HG02840 (cell line): ENCODE results near the gene TIMP3.
"Not testable (repeated sequence)": the region's sequence is repeated elsewhere in the genome, so short reads cannot be mapped to it uniquely, and the experiment has no call there.

Experiments
- ATAC-seq: cut with Tn5 transposase; IDR thresholded peaks from one replicate; pipeline ENCODE4 v1.9.1; 2021; ENCODE audit warnings: mild to moderate bottlenecking, moderate library complexity, moderate number of reproducible peaks; ENCODE audit not compliant: unreplicated experiment, low FRiP score

TIMP3 gene

DNA sequence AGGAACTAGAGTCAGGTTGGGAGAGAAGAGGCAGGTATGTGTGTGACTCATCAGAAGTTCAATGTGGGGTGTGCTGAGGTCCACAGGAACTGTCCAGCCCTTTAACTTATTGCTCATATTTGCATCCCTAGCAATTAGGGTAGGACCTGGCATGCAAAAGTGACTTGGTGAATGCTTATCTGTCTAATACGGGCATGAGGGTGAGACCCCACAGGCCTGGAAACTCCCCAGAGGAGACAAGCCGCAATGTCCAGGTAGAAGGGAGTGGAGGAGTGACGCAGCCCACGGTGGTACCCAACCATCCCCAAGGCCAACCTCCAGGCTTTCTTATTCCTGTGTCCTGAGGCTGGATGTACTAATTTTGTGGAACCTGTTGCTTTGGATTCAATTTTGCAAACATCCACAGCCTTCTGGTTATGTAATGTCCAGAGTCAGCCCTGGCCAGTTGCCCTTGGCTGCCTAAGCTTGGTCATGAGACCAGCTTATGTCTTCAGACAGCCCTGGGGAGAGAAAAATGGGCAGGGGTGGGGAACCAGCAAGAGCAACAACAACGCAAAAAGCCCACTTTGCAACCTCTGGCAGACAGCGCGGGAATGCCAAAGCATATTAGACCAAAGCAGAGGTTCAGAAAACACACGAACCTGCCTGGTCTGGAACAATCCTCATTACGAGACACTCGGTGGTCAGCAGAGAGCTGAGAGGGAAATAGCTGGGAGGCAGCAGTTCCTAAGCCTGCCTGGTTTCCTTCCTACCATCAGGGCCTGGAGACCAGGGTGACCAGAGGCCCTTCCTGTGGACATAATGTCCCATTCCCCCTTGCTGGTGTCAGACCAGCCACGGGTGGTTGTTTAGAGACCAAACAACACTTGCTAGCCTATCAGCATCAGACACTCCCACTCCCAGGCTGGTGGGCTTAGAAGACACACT, 49.3 kb downstream of the TIMP3 start:
- no peak for ATAC-seq

- no peak for ATAC-seq
These were observed 51.1 kb downstream of the TIMP3 start for GRCh38 chr22:32852395-32853251.

DNA sequence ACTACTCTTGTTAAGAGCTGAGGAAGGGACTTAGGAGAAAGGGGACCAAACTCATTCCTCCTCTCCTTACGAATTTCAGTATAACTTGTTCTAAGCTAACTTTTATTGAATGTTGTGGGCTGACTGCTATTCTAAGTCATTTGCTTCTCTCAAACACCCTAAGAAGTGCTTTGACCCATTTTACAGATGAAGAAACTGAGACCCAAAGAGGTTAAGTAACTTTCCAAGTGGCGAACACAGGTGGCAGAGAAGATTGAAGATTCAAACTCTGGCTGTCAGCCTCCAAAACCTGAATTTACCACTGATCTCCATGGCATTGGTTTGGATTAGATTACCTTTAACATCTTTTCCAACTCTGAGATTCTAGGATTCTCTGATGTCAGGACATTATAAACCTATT, 52.2 kb downstream of the TIMP3 start:
- no peak for ATAC-seq

DNA sequence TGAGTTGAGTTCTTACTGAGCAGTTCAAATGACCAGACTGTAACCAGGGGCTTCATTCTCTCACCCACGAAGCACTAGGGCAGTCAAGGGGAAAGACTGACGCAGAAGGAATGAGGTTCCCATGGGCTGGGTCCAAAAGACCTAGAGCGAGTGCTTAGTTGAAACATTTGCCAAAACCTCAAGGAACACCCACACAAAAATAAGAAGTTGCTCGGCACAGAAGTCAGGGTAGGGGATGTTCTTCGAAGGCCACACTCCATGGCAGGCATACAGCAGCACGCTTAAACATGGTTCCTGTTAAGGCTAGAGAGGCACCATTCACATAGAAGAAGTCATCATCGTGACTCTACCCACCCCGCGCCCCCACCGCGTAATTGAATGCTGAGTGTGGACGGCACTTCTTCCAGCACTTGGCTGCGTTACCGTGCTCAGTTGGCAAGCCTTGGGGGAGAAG, 52.9 kb downstream of the TIMP3 start:
- no peak for ATAC-seq

DNA sequence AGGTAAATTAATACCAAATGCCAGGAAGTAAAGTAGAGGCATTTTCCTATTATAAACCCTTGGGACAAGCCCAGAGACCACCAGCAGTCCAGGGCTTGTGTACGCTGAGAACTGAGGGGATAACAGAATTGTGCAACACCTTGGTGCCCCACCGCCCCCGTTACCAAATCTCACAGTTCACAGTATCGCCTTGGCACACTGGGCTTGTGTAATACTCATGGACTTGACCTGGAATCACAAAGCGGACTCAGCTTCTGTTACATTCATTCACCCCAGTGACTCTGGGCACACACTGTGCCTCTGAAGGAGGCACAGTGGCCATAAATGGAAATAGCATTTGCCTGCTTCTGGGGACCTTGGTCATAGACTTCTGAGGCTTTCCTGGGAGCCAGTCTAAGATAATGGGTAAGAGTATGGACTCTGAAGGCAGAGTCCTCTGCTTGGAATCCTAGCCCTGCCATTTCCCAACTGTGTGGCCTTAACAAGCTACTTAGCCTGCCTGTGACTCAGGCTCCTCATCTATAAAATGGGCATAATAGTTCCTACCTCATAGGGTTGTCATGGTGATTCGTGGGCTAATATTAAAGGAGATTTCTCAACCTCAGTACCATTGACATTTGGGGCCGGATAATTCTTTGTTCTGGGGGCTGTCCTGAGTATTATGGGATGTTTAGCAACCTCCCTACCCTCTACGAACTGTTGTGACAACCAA, 53.7 kb downstream of the TIMP3 start:
- no peak for ATAC-seq

- no peak for ATAC-seq
These were observed 56.7 kb downstream of the TIMP3 start for GRCh38 chr22:32858121-32858703.

- ATAC-seq = no peak
These were observed 57.5 kb downstream of the TIMP3 start for GRCh38 chr22:32858957-32859356.

GRCh38 chr22:32859743-32860142, 58.2 kb downstream of the TIMP3 start:
- ATAC-seq = no peak

DNA sequence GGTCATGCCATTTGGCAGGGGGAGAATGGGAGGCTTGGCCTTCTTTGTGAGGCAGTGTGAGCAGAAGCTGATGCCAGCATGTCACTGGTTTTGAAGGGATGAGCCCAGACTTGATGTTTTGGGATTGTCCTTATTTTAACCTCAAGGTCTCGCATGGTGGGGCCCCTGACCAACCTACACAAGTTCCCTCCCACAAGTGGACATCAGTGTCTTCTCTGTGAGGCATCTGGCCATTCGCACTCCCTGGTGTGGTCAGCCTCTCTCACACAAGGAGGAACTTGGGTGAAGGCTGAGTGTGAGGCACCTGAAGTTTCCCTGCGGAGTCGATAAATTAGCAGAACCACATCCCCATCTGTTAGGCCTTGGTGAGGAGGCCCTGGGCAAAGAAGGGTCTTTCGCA, 59.8 kb downstream of the TIMP3 start:
- no peak for ATAC-seq

DNA sequence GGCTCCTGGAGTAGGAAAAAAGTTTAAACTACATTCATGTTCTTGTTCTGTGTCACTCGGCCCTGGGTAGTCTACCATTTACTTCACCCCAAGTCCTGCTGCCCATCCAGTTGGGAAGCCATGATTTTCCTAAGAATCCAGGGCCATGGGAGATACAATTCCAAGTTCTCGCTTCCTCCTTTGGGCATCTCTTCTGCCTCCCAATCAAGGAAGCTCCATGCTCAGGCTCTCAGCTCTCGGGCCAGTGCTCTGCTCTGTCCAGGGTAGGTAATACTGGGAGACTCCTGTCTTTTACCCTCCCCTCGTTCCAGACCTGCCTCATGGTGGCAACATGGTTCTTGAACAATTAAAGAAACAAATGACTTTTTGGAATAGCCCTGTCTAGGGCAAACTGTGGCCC, 60.6 kb downstream of the TIMP3 start:
- ATAC-seq = no peak

GRCh38 chr22:32862936-32863661, 61.6 kb downstream of the TIMP3 start:
- ATAC-seq = no peak

DNA sequence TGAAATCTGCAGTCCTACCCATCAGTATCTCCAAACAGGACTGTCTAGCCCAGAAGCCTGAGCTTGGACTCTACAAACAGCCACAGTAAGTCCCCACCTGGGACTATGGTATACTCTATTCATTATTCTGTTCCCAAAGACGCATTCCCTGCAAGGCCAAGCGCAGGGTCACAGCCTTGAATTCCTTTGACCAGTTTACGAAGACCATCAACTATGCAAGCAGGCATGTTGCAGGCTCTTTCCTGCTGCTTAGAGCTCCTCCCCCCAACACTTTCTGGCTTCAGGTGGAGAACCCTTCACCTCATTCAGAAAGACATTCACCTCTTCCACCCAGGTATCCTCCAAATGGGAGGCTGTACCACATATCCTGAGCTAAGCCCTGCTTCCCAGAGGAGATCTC, 62.5 kb downstream of the TIMP3 start:
- ATAC-seq = no peak

GRCh38 chr22:32864596-32864995, 63.1 kb downstream of the TIMP3 start:
- no peak for ATAC-seq

- ATAC-seq = no peak
These were observed 65.4 kb downstream of the TIMP3 start for GRCh38 chr22:32866953-32867352.

DNA sequence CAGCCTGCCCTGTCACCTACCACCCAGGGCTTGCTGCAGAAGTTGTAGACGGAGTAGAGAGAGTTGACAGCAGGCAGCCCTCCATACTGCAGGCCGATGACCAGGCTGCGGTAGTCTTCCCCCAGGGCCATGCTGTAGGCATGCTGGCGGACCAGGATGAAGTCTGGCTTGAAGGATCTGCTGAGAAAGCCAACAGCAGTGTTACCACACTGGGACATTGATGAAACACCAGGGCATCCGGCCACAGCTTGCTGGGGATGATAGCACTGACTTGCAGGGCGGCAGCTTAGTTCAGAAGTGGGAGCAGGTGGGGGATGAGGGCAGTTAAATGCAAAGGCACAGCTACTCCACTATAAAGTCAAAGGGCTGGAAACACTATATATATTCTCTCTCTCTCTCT, 67.4 kb downstream of the TIMP3 start:
- no peak for ATAC-seq

GRCh38 chr22:32870474-32870873, 69.0 kb downstream of the TIMP3 start:
- no peak for ATAC-seq

DNA sequence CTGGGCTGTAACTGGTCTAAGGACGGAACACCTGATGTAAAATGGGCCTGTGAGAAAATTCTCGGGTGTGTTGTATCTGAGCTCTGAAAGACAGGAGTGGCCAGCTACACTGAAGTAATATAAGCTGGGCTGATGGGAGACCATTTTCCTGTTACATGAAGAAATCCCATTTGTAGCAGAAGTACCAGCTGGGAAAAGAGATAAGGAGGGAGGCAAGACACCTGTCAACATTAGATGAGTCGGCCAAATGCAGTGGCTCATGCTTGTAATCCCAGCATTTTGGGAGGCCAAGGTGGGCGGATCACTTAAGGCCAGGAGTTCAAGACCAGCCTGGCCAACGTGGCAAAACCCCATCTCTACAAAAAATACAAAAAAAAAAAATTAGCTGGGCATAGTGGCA, 72.1 kb downstream of the TIMP3 start:
- ATAC-seq = not testable (repeated sequence)

GRCh38 chr22:32874385-32874784, 72.9 kb downstream of the TIMP3 start:
- ATAC-seq = no peak

DNA sequence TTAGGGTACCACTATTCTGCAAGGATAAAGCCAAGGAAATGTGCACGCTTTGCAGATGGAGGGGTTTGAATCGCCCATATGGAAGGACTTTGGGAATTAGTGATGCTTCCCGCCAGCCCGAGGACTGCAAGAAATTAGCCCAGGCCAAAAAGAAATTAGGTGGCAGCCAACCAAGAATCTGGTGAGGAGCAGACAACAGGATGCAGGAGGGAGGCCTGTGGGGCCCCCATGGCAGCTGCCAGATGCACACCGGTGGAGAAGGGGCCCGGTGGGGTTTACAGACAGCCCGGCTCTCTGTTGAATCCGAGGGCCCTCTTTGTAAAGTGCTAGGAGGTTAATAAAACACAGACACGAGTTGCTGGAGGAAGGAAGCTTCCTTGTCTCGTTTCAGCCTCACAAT, 73.5 kb downstream of the TIMP3 start:
- ATAC-seq = no peak

DNA sequence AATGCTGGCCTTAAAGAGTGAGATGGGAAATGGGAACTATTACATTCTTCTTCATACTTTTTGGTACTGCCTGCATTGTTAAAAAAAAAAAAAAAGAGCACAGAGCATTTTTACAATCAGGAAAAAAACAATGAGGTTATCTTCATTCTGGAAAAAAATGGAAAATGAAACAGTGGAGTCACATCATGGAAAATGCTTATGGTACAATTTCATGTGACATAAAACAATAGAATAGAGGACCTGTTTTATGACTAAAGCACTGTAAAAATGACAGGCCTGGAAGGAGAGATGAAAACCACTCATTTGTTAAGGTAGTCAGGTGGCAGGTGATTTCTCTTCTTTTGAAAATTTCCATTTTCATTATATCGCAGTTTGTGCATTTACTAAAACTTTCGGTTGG, 75.0 kb downstream of the TIMP3 start:
- no peak for ATAC-seq
